IgD-negative memory B cell (primary cell): ENCODE measurements around the gene LSM3. TPM values are rescaled to one million over a fixed set of nuclear protein-coding genes. Genes with fewer than 3 reads are reported as not detected.

ENCODE experiments used
- H3K27ac Mint-ChIP-seq, 3 donors: one replicate each; pipeline ENCODE4 v1.8.0; 2020 to 2022; ENCODE audit warnings: mild to moderate bottlenecking in 3 of 3, mixed read lengths in 3 of 3, moderate library complexity in 1 of 3
- H3K27me3 Mint-ChIP-seq: one replicate; pipeline ENCODE4 v1.8.0; 2021; ENCODE audit warnings: mixed read lengths
- H3K36me3 Mint-ChIP-seq: one replicate; pipeline ENCODE4 v1.8.0; 2020; ENCODE audit warnings: mild to moderate bottlenecking, mixed read lengths
- H3K4me1 Mint-ChIP-seq, 3 donors: one replicate each; pipeline ENCODE4 v1.8.0; 2020 to 2022; ENCODE audit warnings: mixed read lengths in 3 of 3, mild to moderate bottlenecking in 1 of 3
- H3K4me3 Mint-ChIP-seq, 4 donors: one replicate each; pipeline ENCODE4 v1.8.0; 2020 to 2022; ENCODE audit warnings: mild to moderate bottlenecking in 4 of 4, mixed read lengths in 4 of 4, moderate library complexity in 3 of 4
- H3K9me3 Mint-ChIP-seq, 3 donors: one replicate each; pipeline ENCODE4 v1.8.0; 2020 to 2021; ENCODE audit warnings: mixed read lengths in 3 of 3, mild to moderate bottlenecking in 1 of 3
- polyA plus RNA-seq: library from polyadenylated mRNA; unstranded; fragments of 300-500 nt; fragmentation: Illumina TruSeq; gene quantifications from one replicate; pipeline ENCODE4 v1.2.3, GENCODE V29; 2021

LSM3 gene
- polyA plus RNA-seq, 1 donor from 2014 or later: 25.3 TPM

DNA sequence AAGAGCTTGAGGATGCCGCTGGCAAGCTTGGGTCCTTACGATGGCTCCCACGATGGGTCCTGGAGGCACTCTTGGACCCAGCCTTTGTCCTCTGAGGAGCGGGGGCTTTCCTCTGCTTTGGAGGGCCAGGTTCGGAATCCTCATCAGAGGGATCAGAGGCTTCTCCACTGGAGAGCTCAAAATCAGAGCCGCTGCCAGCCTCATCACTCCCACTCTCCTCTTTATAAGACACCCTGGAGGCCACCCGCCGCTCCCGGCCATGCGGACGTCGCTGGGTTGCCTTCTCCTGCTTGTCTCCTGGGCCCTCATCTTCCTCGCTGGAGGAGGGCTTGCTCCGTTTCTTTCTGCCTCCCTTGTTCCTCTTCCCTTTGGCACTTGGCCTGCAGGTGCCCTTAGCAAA, 20.2 kb upstream of the LSM3 start:
- H3K27me3 Mint-ChIP-seq: no peaks in the 10 kb centered on the region
- H3K4me3 Mint-ChIP-seq: peak overlapping the region in 1 of 4 donors; percentile 82
- H3K4me1 Mint-ChIP-seq: no peaks in the 10 kb centered on the region
- H3K27ac Mint-ChIP-seq: no peak overlapping the region
- peaks cover 30% of the 10 kb centered on the region for H3K36me3 Mint-ChIP-seq
- peaks cover 8 to 15% (median 10%) of the 10 kb centered on the region in 3 donors for H3K9me3 Mint-ChIP-seq

DNA sequence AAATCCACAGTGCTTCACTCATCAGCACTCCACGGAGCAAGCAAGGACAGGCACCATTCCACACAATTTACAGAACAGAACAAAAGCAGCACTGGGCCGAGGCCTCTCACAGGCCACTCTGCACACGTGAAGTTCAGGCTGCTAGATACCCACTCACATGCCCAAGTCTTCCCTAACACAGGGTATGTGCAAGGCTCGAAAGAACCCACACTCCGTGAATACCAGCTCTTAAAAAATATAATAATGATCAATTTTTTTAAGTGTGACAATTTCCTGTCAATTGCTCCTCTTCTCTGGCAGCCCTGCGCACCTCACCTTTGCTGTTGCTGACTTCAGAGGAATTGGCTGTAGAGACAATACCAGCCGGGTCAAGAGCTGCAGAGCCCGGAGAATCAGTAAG, 19.2 kb upstream of the LSM3 start:
- Mint-ChIP-seq H3K9me3 (peaks cover 8 to 15% (median 10%) of the 10 kb centered on the region in 3 donors), H3K36me3 (peaks cover 30% of the 10 kb centered on the region), H3K27me3 (no peaks in the 10 kb centered on the region), H3K27ac (no peak overlapping the region), H3K4me1 (no peaks in the 10 kb centered on the region), H3K4me3 (no peak overlapping the region)

DNA sequence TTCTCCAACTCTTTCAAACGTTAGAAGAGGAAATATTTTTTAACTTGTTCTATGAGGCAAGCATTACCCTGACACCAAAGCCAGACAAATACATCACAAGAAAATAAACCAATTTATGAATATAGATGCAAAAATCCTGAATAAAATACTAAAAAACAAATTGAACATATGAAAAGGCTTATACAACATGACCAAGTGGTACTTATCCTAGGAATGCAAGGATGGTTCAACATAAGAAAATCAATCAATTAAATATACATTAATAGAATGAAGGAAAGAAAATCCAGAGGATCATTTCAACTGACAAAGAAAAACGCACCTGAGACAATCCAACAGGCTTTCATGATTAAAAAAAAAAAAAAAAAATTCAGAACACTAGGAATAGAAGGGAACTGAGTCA, 17.3 kb upstream of the LSM3 start:
- no peak overlapping the region for H3K27ac Mint-ChIP-seq
- H3K4me1 Mint-ChIP-seq: peaks cover 0 to 1% (median 0%) of the 10 kb centered on the region in 3 donors
- peaks cover 8 to 15% (median 10%) of the 10 kb centered on the region in 3 donors for H3K9me3 Mint-ChIP-seq
- H3K36me3 Mint-ChIP-seq: peaks cover 29% of the 10 kb centered on the region
- no peak overlapping the region for H3K4me3 Mint-ChIP-seq
- no peaks in the 10 kb centered on the region for H3K27me3 Mint-ChIP-seq

DNA sequence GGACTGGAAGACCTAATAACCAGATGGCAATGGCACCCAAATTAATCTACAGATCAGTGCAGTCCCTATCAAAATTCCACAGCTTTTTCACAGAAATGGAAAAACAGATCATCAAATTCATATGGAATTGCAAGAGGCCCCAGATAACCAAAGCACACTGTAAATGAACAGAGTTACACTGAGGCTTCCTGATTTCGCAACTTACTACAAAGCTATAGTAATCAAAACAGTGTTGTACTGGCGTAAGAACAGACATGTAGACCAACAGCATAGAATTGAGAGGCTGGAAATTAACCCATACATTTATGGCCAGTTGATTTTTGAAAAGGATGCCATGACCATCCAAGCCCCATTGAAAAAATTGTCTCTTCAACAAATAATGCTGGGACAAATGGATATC, 16.4 kb upstream of the LSM3 start:
- H3K27ac Mint-ChIP-seq: no peak overlapping the region
- H3K36me3 Mint-ChIP-seq: peaks cover 31% of the 10 kb centered on the region
- peaks cover 0 to 1% (median 0%) of the 10 kb centered on the region in 3 donors for H3K4me1 Mint-ChIP-seq

DNA sequence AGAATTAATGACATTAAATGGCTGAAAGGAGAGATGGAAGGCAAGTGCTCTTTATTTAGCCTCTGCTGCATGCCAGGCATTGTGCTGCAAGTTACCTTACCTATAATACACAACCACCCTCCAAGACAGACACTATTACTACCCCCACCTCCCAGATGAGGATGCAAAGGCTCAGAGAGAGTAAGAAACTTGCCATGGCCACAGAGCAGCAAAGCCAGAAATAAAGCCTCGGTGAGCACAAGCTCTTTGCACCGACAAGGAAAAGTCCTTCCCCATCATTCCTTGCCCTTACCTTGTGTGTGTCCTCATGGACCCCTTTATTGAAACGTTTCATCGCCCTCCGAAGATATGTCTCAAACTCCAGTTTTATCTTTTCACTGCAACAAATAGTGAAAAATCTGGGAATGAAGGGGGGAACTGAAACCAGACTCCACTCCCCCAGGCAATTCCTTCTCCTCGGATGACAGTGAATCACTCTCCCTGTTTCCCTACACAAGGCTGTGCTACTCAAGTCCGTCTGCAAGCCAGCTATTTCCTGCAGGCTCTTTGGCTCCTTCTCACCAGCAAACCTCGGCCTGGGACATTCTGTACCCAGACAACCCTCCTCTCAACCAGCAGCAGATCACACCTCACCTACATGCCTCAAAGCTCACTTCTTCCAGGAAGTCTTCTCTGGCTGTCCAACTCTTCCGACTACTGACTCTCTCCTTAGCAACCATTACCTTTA, 11.6 kb upstream of the LSM3 start:
- peaks cover 21% of the 10 kb centered on the region for H3K36me3 Mint-ChIP-seq
- peaks cover 8 to 14% (median 10%) of the 10 kb centered on the region in 3 donors for H3K4me1 Mint-ChIP-seq
- no peak overlapping the region for H3K4me3 Mint-ChIP-seq
- H3K27ac Mint-ChIP-seq: no peak overlapping the region
- H3K27me3 Mint-ChIP-seq: no peaks in the 10 kb centered on the region
- peaks cover 4 to 5% (median 5%) of the 10 kb centered on the region in 3 donors for H3K9me3 Mint-ChIP-seq

More for the DNA sequence above, 16.4 kb upstream of the LSM3 start:
- no peak overlapping the region for H3K4me3 Mint-ChIP-seq
- peaks cover 8 to 15% (median 10%) of the 10 kb centered on the region in 3 donors for H3K9me3 Mint-ChIP-seq
- no peaks in the 10 kb centered on the region for H3K27me3 Mint-ChIP-seq

DNA sequence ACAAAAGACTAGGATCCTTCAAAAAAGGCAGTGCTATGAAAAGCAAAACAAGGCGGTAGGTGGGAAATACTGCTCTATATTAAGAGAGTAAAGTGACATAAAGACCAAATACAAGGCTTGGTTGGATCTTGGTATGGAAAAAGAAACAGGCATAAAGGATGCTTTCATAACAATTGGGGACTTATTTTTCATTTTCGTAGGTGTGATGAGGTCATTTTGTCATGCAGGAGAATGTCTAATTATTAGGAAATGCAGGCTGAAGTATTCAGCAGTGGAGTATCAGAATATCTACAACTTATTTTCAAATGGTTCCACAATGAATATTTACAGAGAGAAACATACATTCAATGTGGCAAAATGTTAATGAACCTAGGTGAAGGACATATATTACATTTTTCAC, 9.2 kb upstream of the LSM3 start:
- no peak overlapping the region for H3K27ac Mint-ChIP-seq
- H3K4me3 Mint-ChIP-seq: no peak overlapping the region
- H3K9me3 Mint-ChIP-seq: no peaks in the 10 kb centered on the region
- H3K27me3 Mint-ChIP-seq: no peaks in the 10 kb centered on the region
- peaks cover 16% of the 10 kb centered on the region for H3K36me3 Mint-ChIP-seq
- peaks cover 18 to 22% (median 21%) of the 10 kb centered on the region in 3 donors for H3K4me1 Mint-ChIP-seq

DNA sequence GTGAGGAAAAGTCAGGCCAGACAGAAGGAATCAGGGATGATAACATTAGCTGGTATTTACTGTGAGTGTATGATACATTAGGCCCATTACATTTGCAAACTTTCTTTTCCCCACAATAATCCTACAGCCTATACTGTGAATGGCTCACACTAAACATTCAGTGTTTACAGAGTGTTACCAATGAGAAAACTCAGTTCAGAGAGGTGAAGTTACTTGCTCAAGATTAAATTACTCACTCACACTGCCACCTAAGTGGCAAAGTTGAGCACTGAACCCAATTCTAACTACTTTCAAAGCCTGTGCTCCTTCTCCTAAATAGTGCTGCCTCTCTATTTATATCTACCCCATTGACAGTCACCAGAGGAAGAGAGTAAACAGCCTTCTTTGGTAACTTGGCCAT, 8.7 kb upstream of the LSM3 start:
- Mint-ChIP-seq H3K4me3 (no peak overlapping the region), H3K9me3 (no peaks in the 10 kb centered on the region), H3K27ac (no peak overlapping the region), H3K36me3 (peaks cover 16% of the 10 kb centered on the region), H3K4me1 (peaks cover 21 to 25% (median 23%) of the 10 kb centered on the region in 3 donors), H3K27me3 (no peaks in the 10 kb centered on the region)

DNA sequence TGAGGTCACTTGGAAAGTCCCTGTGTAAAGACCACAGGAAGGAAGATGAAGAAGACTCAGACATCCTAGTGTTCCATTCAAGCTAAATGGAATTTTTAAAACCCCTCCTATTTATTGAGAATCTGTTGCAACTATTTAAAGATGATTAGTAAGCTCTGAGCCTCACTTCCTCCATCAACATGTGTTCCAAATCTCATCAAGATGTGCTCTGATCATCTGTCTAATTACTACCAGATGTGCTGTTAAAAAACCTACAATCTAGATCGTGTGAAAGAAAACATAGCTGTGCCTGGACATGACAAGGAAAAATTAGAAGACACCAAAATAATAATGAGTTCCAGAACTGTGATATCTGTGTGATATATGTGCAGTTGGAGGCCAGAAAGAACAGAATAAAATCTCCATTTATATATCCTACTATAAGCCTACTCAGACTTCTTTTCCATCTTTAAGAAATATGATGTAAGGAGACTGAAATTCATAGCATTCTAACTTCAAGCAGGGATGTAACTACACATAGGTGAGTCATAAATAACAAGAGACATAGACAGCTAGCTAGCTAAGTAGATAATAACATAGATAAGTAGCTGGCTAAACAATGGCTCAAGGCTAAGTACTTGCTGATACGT, 8.0 kb upstream of the LSM3 start:
- H3K27ac Mint-ChIP-seq: peak overlapping the region in 1 of 3 donors; percentile 85
- no peaks in the 10 kb centered on the region for H3K27me3 Mint-ChIP-seq
- H3K36me3 Mint-ChIP-seq: peaks cover 16% of the 10 kb centered on the region
- peaks cover 29 to 33% (median 31%) of the 10 kb centered on the region in 3 donors for H3K4me1 Mint-ChIP-seq
- H3K4me3 Mint-ChIP-seq: no peak overlapping the region
- H3K9me3 Mint-ChIP-seq: no peaks in the 10 kb centered on the region

DNA sequence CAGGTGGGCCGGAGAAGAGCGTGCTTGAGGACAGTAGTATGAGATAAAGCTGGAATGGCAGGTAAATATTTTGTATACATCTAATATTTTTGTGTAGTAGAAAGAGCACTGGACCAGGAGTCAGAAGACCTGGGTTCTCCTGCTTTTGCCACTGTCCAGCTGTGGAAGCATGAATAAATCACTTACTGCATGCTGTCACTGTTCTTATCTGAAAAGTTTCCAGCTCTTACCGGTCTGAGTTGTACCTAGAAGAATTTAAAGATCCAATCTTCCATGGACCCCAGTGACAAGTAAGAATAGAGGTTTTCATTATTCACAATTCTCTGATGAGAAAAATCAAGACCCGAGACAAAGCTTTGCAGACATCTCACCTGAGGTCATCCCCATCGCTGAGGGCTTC, 6.1 kb upstream of the LSM3 start:
- Mint-ChIP-seq H3K9me3 (no peaks in the 10 kb centered on the region), H3K27me3 (no peaks in the 10 kb centered on the region), H3K27ac (no peak overlapping the region), H3K4me3 (peak overlapping the region in 1 of 4 donors; percentile 33), H3K4me1 (peaks cover 40 to 48% (median 44%) of the 10 kb centered on the region in 3 donors), H3K36me3 (peaks cover 12% of the 10 kb centered on the region)

DNA sequence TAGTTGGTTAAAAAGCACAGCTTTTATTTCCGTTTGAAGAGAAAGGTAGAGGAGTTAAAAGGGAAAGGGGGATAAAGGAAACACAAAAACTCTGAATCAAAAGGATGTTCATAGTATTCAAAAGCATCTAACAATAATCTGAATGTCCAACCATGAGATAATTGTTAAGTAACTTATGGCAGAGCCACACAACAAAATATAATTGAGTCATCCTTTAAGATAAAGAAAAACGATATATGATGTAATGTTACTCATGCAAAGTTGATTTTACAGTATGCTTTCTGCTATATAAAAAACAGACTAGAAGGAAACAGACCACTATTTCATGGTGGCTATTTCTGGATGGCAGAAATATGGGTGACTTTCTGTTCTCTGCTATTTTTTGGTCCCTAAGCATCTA, 4.1 kb upstream of the LSM3 start:
- Mint-ChIP-seq H3K36me3 (peaks cover 7% of the 10 kb centered on the region), H3K27me3 (no peaks in the 10 kb centered on the region), H3K4me1 (peaks cover 52 to 58% (median 56%) of the 10 kb centered on the region in 3 donors), H3K4me3 (peak overlapping the region in 3 of 4 donors; percentile 66 to 92 (median 76)), H3K9me3 (no peaks in the 10 kb centered on the region), H3K27ac (peak overlapping the region in 2 of 3 donors; percentile 93 to 96)

DNA sequence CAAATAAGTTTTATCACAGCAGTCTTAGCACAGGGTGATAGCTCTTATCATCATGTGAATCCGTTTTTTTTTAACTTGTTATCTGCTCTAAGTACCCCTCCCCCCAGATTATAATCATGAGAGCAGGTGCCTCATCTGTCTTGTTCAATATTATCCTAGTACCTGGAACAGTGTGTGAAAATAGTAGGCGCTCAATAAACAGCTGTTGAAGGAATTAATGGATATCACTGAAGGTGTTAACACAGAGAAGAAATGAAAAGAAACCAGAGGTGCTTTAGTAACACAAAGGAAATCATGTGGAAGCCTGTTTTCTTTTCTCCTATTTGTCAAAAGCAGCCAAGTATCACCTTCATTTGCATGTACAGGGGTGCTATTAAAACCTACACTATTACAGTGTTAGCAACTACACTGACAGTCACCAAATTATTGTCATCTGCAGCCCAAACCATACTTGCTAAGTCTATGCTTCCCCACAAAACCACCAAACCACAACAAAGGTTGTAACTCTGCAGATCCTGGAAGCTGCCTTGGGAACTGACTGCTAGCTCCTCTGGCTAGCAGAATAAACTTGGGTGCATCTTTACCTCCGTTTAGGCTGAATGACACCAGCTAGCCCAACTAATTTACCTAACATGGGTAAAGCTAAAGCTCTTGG, 3.1 kb upstream of the LSM3 start:
- Mint-ChIP-seq H3K4me1 (peaks cover 52 to 59% (median 56%) of the 10 kb centered on the region in 3 donors), H3K36me3 (peaks cover 3% of the 10 kb centered on the region), H3K27me3 (no peaks in the 10 kb centered on the region), H3K9me3 (no peaks in the 10 kb centered on the region), H3K27ac (peak overlapping the region; percentile 85 to 96 (median 93)), H3K4me3 (peak overlapping the region; percentile 66 to 92 (median 80))

DNA sequence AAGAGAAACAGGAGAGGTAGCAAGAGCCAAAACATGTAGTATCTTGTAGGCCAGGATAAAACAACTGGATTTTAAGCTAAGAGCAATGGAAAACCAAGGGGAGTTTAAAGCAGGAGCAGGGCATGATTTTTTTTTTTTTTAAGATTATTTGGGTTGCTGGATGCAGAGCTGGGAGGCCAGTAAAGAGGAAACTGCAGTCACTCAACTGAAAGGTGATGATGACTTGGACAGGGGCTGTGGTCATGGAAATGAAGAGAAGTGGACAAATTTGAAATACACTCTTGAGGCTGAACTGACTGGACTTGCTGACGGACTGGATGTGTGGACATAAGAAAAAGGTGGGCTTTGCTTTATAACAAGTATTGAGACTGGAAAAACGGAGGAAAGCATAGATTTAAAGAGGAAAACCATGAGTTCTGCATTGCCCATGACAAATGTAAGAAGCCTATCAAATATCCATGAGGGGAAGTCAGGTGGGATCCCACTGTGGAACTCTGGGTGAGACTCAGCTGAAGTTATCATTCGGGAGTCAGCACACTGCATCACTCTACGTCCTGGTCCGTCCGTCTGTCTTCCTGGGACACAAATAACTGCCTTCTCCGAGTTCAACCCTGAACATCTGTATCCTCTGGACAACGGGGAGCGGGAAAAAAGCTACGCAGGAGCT, 904 bp upstream of the LSM3 start:
- no peaks in the 10 kb centered on the region for H3K36me3 Mint-ChIP-seq
- peaks cover 45 to 57% (median 55%) of the 10 kb centered on the region in 3 donors for H3K4me1 Mint-ChIP-seq
- H3K4me3 Mint-ChIP-seq: peak overlapping the region; percentile 85 to 99 (median 95)
- peak overlapping the region; percentile 88 to 100 (median 99) for H3K27ac Mint-ChIP-seq
- H3K9me3 Mint-ChIP-seq: no peaks in the 10 kb centered on the region
- H3K27me3 Mint-ChIP-seq: no peaks in the 10 kb centered on the region

DNA sequence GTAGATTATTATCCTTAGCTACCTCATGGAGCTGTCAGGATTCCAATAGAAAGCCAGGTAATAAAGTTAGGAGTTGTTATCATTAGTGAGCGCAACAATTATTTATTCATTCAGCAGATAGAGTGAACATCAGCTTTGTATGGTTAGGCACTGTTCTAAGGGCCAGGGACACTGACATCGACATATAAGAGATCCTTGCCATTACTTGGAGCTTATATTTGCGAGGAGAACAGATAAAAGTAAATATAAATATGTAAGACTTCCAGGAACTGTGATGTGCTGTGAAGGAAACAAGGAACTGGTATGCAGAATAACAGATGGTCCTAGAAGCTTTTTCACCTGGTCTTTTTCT, 473 bp downstream of the LSM3 start:
- Mint-ChIP-seq H3K27me3 (no peaks in the 10 kb centered on the region), H3K4me3 (peak overlapping the region; percentile 85 to 99 (median 98)), H3K4me1 (peaks cover 40 to 55% (median 53%) of the 10 kb centered on the region in 3 donors), H3K27ac (peak overlapping the region; percentile 88 to 100 (median 99)), H3K36me3 (no peaks in the 10 kb centered on the region), H3K9me3 (no peaks in the 10 kb centered on the region)

DNA sequence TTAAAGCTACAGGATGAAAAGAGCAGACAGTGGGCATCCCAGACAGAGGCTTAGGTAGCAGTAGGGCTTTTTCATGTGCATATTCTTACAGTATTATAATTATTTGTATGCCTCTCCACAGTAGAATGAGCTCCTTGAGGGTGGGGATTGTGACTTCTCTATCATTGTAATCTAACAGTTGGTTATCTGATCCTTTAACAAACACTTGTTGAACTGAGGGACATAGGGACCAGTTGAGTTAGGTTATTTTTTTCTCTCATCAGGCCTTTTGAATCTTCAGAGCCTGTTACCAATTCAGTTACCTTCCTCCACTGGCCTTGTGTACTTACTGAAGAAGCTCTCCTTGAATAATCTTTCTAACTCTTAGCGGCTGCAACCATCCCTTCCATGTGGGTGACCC, 1.2 kb downstream of the LSM3 start:
- Mint-ChIP-seq H3K4me3 (peak overlapping the region in 3 of 4 donors; percentile 85 to 99 (median 98)), H3K36me3 (no peaks in the 10 kb centered on the region), H3K9me3 (no peaks in the 10 kb centered on the region), H3K4me1 (peaks cover 39 to 50% (median 49%) of the 10 kb centered on the region in 3 donors), H3K27ac (peak overlapping the region; percentile 88 to 100 (median 99)), H3K27me3 (no peaks in the 10 kb centered on the region)

DNA sequence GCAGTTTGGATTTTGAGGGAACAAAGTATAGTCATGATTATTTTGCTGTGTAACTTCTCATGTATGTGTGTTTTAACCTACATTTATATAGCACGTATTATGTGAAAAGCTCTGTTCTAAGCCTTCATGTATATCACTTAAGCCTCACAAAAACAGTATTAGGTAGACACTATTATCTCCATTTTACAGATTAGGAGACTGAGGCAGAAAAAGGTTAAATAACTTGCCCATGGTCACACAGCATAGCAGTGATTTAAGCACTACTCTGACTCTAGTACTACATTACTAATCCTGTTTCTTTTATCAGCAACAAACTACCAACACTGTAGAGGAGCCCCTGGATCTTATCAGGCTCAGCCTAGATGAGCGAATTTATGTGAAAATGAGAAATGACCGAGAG, 2.6 kb downstream of the LSM3 start:
- Mint-ChIP-seq H3K27ac (peak overlapping the region in 1 of 3 donors; percentile 49), H3K4me3 (peak overlapping the region in 1 of 4 donors; percentile 48), H3K9me3 (no peaks in the 10 kb centered on the region), H3K36me3 (peaks cover 4% of the 10 kb centered on the region), H3K4me1 (peaks cover 25 to 37% (median 36%) of the 10 kb centered on the region in 3 donors), H3K27me3 (no peaks in the 10 kb centered on the region)
